Stimulated activated CD8-positive, alpha-beta memory T cell treated with anti-CD3 and anti-CD28 coated beads, Interleukin-15, amount 100 ng/mL, for 48 hours (primary cell): ENCODE results near the gene SLC25A41.

Experiments used
- DNase-seq, 2 donors: peaks; one replicate each; pipeline ENCODE4 v3.0.0-alpha.2; 2020; ENCODE audit warnings: low read depth in 2 of 2

SLC25A41 gene

DNA sequence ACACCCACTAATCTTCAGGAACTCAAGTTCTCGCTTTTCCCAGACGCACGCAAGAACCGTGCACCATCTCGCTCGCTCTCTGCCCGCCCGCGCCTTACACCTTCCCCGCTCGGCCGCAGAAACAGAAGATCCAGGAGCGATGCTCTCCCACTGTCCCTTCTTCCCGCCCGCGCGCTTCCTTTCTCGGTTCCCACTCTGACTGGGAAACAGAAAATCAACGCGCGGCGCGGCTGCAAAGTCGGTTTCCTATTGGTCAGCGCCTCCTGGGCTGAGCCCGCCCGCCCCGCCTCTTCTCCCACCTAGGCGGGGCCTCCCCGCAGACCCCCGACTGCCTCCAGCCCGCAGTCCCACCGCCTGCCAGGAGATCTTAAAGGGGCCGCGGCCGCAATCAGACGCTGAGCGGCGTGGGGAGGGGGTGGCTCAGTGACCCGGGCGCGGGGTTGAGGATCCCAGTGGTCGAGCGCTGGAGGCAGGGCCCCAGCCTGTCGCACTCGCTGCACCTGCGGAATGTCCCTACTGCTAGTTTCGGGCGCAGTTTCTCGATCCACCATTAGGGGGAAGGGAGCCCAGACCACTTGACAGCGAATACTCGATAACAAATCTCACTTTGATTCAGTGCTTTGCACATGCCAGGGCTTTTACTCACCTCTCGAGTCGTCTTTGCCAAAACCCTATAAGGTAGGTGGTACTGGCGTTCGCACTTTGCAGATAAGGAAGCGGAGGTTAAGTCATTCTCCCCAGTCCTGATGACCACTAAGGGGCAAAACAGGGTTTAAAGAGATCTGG lies 26.7 kb upstream of the SLC25A41 start:
- DNase-seq, result peak; percentile 95 to 96

DNA sequence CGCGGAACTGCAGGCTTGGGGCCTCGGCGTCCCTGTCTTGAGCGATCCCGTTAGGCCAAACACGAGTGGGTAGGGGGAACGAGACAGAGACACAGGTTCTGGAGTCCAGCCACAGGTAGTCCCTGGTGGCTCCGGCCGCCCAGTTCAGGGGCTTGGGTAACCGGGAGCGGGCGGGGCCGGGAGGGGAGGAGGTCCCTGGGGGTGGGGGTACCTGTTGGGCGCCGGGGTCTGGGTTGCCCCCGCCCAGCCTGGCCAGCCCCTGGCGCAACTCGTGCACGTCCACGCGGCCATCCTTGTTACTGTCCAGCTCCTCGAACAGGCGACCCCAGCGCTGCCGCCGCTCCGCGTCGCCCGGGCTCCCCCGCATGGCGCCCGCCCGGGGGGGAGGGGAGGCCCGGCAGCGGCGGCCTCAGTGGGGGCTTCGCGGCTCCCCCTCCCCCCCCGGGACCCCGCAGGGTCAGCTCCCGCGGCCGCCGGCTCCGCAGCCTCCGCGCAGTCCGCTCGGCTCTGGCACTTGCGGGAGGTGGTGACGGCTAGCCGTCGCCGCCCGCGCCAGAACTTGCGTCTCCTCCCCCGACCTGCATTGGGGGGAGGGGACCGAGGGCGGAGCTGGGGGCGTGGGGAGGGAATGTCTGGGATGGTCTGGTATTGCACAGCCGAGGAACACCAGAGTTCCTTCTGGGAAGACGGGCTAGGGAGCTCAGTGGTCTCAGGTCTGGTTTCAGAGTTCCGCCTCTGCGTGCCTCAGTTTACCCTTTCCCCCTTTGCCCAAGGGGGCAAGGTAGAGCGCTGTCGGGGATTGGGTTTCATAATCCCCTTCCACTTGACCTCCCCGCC lies 25.9 kb upstream of the SLC25A41 start, which contains the start of gene SLC25A23:
SLC25A23 (minus strand) TSS at position 531 of the 837 bp plus-strand sequence; CDS start at position 367, 164 bp downstream.
- peak; percentile 34 to 39 for DNase-seq

DNA sequence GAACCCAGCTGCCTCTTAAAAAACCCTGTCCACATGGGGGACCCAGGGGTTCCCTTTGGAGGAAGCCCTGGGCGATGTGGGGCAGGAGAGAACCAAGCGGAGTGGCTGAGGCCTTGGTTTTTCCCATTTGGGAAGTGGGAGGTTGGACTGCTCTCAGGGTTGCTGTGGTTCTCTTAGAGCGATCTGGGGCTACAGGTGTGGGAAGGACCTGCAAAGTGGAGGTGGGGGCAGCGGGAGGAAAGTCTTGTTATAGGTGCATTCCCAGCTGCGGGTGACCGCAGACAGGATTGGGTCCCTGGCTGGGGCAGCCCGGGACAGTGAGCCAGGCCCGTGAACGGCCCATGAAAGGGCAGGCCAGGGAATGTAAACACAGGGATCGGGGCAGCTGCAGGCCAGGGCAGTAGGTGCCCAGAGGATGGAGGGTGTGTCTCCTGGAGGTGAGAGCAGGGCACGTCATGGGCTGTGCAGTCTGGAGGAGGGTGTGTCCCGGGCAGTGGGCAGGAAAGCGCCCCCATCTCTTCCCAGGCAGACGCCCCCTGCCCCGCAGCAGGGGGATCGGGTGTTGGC lies 25.2 kb upstream of the SLC25A41 start:
- no peak for DNase-seq

DNA sequence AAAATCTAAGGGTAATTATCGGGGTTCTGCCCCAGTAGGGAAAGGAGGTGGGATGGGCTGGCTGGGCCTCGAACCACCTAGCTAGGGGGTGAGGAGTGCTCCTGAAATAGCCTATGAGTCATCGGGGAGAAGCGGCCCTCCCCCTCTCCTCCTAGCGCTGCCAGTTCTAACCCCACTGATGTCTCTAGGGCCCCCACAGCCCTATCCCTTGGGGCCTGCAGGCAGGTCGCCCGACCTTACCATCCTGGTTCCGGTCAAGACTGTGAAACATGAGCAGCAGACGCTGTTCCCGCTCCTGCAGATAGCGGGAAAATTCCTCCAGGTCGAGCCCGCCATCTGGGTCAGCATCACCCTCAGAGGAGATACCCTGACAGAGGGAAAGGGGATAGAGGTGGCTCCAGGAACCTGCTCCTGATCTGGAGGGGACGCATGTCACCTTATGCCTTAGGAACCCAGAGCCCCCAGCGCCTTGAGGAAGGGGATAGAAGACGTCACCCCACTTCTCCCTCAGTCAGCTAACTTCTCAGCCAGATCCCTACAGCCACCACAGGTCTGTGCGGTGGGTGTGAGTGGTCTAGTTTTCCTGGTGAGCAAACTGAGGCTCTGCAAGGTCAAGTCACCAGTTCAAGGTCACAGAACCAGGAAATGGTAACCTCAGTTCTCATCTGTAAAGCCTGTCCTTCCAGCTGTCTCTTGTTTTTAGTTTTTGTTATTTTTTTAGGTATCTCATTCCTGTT lies 24.6 kb upstream of the SLC25A41 start:
- DNase-seq, result no peak

DNA sequence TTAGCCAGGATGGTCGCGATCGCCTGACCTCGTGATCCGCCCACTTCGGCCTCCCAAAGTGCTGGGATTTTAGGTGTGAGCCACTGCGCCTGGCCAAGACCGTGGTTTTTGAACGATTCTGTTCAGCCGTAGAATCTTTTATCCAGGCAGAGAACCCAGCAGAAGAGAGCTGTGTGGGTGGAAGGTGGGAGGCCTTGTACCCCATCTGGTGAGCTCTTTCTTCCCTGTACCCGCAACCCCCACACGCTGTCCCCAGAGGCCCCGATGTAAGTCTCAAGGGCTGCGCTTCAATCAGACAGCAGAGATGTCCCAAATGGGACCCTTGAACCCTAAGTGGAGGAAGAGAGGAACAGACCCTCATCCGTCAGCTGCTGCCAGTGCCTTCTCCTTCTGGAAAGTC lies 22.4 kb upstream of the SLC25A41 start:
- no peak for DNase-seq

DNA sequence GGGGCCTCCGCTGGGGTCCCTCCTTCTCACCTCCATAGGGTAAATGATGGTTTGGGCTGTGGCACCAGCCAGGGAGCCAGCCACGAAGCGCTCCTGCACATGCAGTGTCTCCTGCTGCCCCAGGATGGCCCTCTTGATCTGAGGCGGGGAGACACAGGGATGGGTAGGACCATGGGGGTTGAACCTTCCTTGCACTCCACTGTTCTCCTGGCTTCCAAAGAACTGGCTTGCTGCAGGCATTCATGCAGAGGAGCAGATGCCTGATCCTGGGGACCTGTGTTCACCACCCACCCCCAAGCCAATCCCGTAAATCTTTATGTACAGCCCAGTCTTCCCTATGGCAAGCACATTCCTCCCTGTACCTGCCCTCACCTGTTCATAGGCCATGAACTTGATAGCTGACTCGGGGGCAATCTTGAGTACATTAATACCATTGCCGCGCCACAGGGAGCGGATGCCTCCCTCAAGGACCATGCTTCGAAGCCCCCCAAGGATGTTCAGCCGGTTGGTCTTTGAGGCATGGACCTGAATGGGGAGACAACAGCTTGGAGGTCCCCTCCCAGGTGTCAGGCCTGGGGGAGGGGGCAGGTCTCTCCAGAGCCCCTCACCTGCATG lies 20.5 kb upstream of the SLC25A41 start:
- no peak for DNase-seq

DNA sequence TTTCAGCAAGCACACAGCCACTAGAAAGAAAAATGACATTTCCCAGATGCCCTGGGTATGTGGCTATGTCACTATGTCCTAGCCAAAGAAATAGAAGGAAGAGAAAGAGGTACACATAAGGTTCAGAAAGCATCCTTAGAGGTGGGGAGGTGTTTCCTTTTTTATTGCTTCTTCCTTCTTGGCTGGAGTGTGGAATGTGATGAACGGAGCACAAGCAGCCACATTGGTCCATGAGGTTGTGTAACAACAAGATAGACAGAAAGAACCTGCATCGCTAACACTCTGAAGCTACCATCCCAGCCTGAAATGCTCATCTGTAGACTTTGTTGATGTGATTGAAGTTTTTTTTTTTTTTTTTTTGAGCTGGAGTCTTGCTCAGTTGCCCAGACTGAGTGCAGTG lies 19.3 kb upstream of the SLC25A41 start:
- DNase-seq, result no peak

DNA sequence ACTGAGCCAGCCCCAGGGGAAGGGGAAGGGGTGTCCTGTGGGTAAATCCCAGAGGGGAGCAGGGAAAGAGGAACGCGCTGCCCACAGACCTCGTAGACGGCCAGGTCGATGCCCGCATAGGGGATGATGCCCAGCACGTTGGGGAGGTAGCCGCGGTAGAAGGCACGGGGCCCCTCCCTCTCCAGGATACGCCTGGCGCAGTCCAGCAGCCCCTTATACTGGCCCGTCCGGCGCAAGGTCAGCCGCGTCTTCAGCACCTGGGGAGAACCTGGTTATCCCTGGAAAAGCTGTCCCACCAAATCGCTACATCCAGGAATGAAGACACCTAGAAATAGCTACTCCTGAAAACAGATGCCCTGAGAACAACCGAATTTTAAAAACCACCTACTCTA lies 18.7 kb upstream of the SLC25A41 start:
- DNase-seq, result no peak

DNA sequence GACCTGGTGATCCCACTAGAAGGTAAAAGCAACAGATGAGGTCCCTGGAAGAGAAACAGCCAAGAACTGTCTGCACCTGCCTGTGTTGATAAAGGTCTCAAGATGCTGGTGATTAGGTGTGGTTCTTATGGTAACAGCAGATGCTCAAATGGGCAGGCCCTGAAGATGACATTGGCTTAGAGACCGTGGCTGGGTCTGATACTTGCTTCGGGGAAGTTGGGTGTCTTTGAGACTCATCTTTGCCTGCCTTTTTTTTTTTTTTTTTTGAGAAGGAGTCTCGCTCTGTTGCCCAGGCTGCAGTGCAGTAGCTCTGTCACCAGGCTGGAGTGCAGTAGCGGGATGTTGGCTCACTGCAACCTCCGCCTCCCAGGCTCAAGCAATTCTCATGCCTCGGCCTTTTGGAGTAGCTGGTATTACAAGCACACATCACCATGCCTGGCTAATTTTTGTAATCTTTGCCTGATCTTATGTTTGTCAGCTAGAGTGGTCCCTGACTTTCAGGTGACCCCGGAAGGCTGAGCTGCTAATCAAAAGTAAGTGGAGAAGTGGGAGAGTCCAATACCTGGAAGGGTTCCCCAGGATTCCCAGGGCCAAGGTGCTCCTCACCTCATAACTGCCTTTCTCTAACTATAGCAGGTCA lies 18.1 kb upstream of the SLC25A41 start:
- DNase-seq, result no peak

DNA sequence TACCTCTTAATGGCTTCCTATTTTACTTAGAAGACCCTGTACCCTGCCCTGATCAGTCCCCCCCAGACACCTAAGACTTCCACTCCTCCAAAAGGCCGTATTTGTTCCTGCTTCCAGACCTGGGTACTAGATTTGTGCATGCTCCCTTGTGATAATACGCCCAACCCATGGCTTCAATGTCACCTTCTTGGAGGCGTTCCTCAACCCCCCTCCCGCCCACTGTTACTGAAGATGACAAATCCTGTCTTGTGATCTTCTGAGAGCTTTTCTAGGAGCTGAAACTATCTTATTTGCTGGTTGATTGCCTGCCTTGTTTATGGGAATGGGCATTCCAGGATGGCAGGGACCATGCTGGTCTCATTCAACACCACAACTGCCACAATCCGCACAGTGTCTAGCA lies 16.6 kb upstream of the SLC25A41 start:
- no peak for DNase-seq

DNA sequence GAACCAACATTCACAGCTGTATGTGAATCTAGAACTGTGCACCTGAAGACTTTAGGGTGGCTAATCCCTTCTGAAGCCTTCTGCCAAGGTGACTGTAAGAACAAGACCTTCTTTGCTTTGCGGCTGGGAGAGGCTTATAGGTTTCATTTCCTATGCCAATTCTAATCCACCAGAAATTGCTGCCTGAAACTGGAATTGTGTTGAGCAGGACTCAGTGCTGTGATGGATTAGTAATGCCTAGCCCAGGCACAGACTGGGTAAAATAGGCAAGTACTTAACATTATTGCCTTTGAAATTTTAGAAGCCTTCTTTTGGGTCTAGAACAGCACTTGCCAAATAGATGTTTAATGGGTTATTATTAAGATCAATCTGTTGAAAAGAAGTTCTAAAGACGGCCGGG lies 14.5 kb upstream of the SLC25A41 start:
- DNase-seq, result no peak

DNA sequence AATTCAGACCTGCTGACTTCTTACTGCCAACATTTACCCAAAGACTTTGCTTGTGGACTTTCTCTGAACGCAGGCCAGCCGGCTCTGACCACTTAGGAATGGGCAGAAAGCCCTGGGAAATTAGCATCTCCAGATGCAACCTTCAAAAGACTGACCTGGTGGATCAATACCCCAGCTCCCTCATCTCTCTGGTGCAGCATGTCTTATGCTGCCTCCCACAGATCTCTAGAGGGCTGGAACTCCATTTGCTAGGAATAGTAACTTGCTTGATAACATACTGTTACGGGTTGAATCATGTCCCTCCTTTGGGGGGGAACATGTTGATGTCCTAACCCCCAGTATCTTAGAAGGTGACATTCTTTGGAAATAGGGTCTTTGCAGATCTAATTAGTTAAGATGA lies 12.9 kb upstream of the SLC25A41 start:
- DNase-seq, result no peak

DNA sequence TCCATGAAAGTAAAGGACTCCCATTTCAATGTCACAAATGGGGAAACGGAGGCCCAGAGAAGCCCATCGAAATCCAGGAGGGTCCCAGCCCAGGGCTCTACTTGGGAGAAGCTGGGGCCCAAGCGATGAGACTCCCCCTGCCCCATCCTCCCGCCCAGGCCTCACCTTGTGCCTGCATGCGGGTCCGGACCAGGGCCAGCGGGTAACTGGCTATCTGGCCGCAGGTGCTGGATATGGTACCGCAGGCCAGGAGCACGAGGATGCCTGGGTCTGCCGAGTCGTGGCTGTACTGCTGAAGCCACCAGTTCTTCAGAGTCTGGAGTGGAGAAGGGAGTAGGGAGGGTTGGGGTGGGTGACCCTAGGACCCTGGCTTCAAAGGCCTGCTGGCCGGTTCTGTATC lies 10.4 kb upstream of the SLC25A41 start:
- DNase-seq, result no peak

DNA sequence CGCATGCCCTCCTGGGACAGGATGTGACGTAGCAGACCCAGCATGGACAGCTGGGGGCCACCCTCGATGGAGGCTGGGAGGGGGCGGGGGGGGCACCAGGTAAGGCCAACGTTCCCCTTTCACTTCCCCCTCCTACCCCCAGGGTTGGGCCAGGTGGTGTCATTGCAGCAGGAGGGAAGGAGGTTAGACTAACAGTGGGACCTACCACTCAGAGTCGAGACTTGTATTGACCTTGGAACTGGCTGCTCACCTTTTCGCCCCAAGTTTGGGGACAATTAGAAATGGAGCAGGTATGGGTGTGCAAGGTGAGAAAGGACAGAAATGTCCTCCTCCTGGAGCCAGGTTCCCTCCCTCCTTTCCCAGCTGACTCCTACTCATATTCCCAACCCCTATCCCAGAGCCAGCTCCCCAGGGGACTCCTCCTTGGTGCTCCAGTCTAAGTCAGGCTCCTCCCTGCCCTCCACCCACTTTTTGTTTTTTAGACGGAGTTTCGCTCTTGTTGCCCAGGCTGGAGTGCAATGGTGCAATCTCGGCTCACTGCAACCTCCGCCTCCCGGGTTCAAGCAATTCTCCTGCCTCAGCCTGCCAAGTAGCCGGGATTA lies 8.6 kb upstream of the SLC25A41 start:
- DNase-seq, result no peak

DNA sequence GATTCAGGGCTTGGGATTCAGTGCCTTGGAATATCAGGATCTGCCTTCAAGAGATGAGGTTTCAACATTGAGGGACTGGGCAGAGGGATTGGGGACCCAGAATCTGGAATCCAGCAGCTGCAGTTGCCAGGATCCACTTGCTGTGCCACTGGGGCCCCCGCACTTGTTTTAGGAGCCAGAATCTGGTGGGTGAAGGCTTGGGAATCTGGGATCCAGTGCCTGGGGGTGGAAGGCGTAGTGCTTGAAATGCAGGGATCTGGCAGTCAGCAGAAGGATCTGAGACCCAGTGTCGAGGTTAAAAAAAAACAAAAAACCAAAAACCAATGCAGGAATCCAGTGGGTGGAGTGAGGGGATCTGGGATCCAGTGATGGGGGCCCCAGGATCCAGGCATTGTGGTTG lies 7.3 kb upstream of the SLC25A41 start:
- DNase-seq, result no peak

DNA sequence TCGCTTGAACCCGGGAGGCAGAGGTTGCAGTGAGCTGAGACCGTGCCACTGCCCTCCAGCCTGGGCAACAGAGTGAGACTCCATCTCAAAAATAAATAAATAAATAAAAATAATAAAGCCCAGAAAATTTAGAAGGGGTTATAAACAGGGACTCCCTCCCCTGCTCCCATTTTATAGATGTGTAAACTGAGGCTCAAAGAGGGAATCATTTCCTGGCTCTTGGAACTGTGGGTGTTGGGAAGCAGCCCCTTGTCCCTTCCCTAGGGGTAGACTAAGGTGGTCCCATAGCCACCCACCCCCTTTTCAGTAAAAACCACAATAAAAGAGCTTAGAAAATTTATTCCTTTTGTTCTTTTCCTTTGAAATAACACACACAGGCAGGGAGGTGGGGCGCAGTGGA lies 6.2 kb upstream of the SLC25A41 start:
- no peak for DNase-seq

DNA sequence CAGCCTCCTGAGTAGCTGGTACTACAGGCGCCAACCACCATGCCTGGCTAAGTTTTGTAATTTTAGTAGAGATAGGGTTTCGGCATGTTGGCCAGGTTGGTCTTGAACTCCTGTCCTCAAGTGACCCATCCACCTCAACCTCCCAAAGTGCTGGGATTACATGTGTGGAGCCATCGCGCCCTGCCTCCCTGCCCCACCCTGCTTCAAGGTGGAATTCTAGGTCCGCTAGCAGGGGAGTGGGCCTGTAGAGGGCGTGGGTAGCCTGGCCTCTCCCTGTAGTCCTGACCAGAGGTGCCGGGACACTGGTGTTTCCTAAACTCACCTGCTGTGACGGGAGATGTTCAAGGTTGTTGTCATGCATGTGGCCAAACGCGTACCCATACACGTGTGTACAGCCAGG lies 398 bp downstream of the SLC25A41 start:
- no peak for DNase-seq

DNA sequence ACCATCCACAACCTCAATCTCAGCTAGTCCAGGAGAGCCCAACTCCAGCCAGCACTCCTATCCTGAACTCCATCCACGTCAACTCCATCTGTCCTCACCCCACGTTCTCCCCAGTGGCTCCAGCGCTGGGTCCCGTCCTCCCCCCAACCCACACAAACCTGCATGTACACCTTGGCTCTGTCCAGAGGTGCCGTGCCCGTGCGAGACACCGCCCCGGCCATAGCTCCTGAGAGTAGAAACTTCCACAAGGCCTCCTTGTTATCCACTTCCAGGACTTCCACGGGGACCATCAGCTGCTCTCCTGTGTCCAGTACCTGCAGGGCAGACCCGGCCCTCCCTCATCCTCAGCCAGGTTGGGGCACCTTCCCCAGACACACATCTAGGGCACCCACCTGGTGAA lies 1.7 kb downstream of the SLC25A41 start:
- no peak for DNase-seq

DNA sequence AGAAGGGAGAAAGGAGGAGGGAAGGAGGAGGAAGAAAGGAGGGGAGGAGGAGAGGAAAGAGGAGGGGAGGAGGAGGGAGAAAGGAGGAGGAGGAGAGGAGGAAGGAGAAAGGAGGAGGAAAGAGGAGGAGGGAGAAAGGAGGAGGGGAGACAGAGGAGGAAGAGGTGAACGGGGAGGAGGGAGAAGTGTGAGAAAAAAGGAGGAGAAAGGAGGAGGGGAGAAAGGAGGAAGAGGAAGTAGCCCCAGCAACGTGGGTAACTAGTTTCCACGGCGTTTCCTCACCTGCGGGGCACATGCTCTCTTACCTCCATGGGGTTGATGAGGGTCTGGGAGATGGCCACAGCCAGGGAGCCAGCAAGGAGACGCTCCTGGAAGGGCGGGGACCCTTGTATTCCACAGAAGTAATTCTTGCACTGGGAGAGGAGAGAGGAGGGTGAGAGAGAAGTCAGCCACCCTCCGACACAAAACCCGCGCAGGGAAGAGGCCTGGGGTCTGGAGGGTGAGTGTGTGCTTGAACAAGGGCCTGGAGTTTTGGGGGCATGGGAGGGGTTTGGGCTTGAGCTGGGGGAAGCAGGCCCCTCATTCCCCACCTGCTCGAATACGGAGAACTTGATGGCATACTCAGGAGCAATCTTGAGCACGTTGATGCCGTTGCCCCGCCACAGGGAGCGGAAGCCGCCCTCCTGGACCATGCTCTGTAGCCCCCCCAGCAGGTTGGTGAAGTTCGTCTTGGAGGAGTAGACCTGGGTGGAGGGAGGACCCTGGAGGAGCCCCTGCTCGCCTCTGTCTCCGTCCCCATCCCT lies 3.9 kb downstream of the SLC25A41 start:
- no peak for DNase-seq
